Esophagus muscularis mucosa (tissue), 4 donors: Measurements from ENCODE around the gene CXXC1. TPM values are rescaled to one million over a fixed set of nuclear protein-coding genes. Genes with fewer than 3 reads are reported as not detected.

Experiments used
- DNase-seq: peaks from one replicate; pipeline ENCODE4 v3.0.0-alpha.2; 2017; ENCODE audit errors: extremely low spot score
- H3K27ac ChIP-seq, 4 donors: fragments of 200-600 bp; sonication (generic); replicated peaks in 1 of 4; 1 replicate in 3 of 4; 2 replicates in 1 of 4; pipeline ENCODE4 v1.5.1; 2016 to 2019; ENCODE audit warnings: mild to moderate bottlenecking in 1 of 4
- H3K27me3 ChIP-seq, 4 donors: fragments of 200-600 bp; sonication (generic); one replicate each; pipeline versions ENCODE4 v1.5.1 to v1.6.0; 2016 to 2019
- H3K36me3 ChIP-seq, 4 donors: fragments of 200-600 bp; sonication (generic); one replicate each; pipeline ENCODE4 v1.5.1; 2016 to 2019
- H3K4me1 ChIP-seq, 4 donors: fragments of 200-600 bp; sonication (generic); one replicate each; pipeline ENCODE4 v1.5.1; 2016 to 2019
- H3K4me3 ChIP-seq, 4 donors: fragments of 200-600 bp; sonication (generic); 1 replicate in 2 of 4; 2 replicates in 2 of 4; pipeline ENCODE4 v1.5.1; 2016 to 2019; ENCODE audit warnings: mild to moderate bottlenecking in 4 of 4, moderate library complexity in 1 of 4
- H3K9me3 ChIP-seq, 4 donors: fragments of 200-600 bp; sonication (generic); 1 replicate in 3 of 4; 2 replicates in 1 of 4; pipeline ENCODE4 v1.5.1; 2016 to 2019
- CTCF ChIP-seq, 3 experiments: fragments of 200-600 bp in 2 of 3; fragments of 450-650 bp in 1 of 3; sonication (generic) in 2 of 3; IDR thresholded peaks; one replicate each; pipeline ENCODE4 v1.5.1; 2017 to 2019; ENCODE audit warnings: antibody characterized with exemption in 3 of 3, mild to moderate bottlenecking in 2 of 3, moderate library complexity in 1 of 3
- EP300 ChIP-seq: sonication (generic); formaldehyde crosslinking; IDR thresholded peaks from one replicate; pipeline ENCODE4 v1.6.1; 2017; ENCODE audit warnings: antibody characterized with exemption
- POLR2A ChIP-seq: fragments of 450-650 bp; IDR thresholded peaks from one replicate; pipeline ENCODE4 v1.6.1; 2017; ENCODE audit warnings: antibody characterized with exemption, moderate library complexity, mild to moderate bottlenecking, low read depth
- POLR2AphosphoS5 ChIP-seq, 2 donors: sonication (generic); formaldehyde crosslinking; IDR thresholded peaks; one replicate each; pipeline ENCODE4 v1.6.1; 2017; ENCODE audit warnings: antibody characterized with exemption in 2 of 2
- WGBS: methylation state at CpG from one replicate; pipeline ENCODE4 v1.1.5; 2018; 5-methylcytosine and 5-hydroxymethylcytosine counted together
- intact Hi-C: fragments of 100-400 bp; cut with DNase I; formaldehyde crosslinking; loops from one replicate; pipeline ENCODE4 v1.15.1; 2023
- total RNA-seq, 4 donors: library from RNA; depleted of rRNA; stranded (reverse); fragments of >200 nt; gene quantifications; one replicate each; pipeline versions ENCODE4 v1.1.0 to v1.2.1, GENCODE V29; 2016

Gene CXXC1
- total RNA-seq, 4 donors from 2014 or later: 38.6 to 58.1 (median 49.2) TPM

DNA sequence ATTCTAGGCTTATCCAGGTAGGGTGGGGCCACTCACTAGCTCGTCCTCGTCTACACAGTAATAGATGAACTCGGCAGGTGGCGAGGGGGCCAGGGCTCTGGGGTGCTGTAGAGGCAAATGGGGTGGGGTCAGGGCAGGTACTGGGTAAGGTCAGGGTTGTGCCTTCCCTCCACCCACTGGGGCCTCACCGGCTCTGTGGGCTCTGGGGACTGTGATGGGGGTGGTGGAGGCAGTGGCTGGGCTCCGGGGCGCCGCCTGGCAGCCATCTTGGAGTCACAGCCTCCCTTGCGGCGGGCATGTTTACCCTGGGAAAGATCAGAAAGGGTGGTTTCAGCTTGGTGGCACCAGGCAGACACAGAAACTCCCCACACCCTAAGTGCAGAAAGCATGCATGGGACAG, 12.6 kb downstream of the CXXC1 start:
- Histone ChIP-seq H3K27ac (no peak overlapping the region), H3K36me3 (peaks cover 59 to 98% (median 88%) of the 10 kb centered on the region in 4 donors), H3K9me3 (no peaks in the 10 kb centered on the region), H3K27me3 (no peaks in the 10 kb centered on the region), H3K4me1 (peaks cover 12 to 14% (median 13%) of the 10 kb centered on the region in 4 donors), H3K4me3 (no peak overlapping the region)
- no peak for TF ChIP-seq POLR2A
- TF ChIP-seq CTCF (IDR thresholded peaks at IDR 0.05): no peak
- no peak for TF ChIP-seq EP300
- no peak for TF ChIP-seq POLR2AphosphoS5 (IDR thresholded peaks at IDR 0.05)
- no peak for DNase-seq
- WGBS: 98% methylated on average over 7 of the region's 10 CpGs
- intact Hi-C loops: no loop called here

DNA sequence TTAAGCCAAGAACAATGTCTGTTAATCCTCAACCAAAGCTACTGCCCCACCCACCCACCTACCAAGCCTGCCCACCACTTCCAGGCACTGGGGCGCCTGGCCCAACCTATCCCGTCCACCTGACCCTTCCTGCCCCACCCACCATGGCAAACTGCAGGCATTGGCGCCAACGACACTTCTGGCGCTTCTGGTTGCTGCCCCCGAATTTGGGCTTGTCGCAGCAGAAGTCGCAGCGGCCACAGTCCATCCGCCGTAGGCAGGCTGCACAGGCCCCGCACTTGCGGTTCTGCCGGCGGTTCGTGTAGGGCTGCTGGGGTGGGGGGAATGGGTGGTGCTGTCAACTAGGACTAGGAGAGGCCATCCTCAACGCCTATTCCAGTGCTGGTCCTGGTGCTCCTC, 13.4 kb downstream of the CXXC1 start:
- no peak overlapping the region for H3K4me3 ChIP-seq
- 90% methylated on average over 5 of the region's 17 CpGs for WGBS
- peaks cover 65 to 97% (median 91%) of the 10 kb centered on the region in 4 donors for H3K36me3 ChIP-seq
- no peak overlapping the region for H3K27ac ChIP-seq
- peaks cover 3 to 5% (median 4%) of the 10 kb centered on the region in 4 donors for H3K4me1 ChIP-seq
- H3K27me3 ChIP-seq: no peaks in the 10 kb centered on the region
- TF ChIP-seq CTCF (IDR thresholded peaks at IDR 0.05) (no peak), POLR2A (no peak), EP300 (no peak), POLR2AphosphoS5 (IDR thresholded peaks at IDR 0.05) (no peak)
- no peak for DNase-seq
- H3K9me3 ChIP-seq: no peaks in the 10 kb centered on the region
- intact Hi-C loops: no loop called here

DNA sequence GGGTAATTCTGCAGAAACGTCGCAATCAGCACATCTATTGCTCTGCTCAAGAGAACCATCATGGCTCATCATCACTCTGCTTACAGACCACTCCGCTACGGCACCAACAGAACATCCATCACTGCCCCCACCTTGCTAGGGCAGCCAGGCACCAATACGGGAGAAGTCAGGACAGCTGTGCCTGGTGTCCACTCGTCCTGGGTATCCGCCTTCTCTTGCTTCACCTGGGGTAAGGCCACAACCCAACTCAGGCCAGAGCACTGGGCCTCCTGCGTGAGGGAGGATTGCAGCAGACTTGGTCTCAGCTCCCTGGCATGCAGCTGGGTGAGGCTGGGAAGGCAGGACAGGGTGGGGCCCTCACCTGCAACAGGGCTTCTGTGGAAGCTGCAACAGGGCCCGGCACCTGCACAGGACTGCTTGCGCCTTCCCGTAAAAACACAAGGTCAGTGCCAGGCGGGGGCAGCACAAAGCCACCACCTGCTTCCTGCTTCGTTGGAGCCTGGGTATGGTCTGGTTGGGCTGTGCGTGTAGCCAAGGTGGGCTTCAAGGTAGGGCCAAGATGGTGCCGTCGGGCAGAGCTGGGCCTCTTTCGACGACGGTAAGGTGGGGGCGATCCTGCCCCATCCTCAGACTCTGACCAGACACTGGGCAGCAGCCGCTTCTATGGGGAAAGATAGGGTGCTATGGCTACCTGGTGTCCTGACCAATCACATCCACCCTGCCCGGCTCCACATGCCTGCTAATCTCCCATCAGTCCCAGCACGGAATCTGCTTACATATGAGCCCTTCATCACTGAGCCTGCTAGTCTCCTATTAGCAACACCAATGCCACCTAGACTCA, 14.1 kb downstream of the CXXC1 start:
- no peaks in the 10 kb centered on the region for H3K9me3 ChIP-seq
- no peaks in the 10 kb centered on the region for H3K27me3 ChIP-seq
- no peak overlapping the region for H3K4me3 ChIP-seq
- 96% methylated on average over 20 of the region's 23 CpGs for WGBS
- intact Hi-C loops: no loop called here
- no peak for DNase-seq
- TF ChIP-seq POLR2AphosphoS5 (IDR thresholded peaks at IDR 0.05) (no peak), EP300 (no peak), CTCF (IDR thresholded peaks at IDR 0.05) (no peak), POLR2A (no peak)
- peaks cover 66 to 95% (median 92%) of the 10 kb centered on the region in 4 donors for H3K36me3 ChIP-seq
- no peak overlapping the region for H3K27ac ChIP-seq
- peaks cover 0 to 2% (median under 1%) of the 10 kb centered on the region in 4 donors for H3K4me1 ChIP-seq

GRCh38 chr18:50272568-50272967, 14.9 kb downstream of the CXXC1 start:
- peaks cover 66 to 86% (median 85%) of the 10 kb centered on the region in 4 donors for H3K36me3 ChIP-seq
- DNase-seq: no peak
- 87% methylated on average over 5 of the region's 5 CpGs for WGBS

More at GRCh38 chr18:50272568-50272967, 14.9 kb downstream of the CXXC1 start:
- Histone ChIP-seq H3K27me3 (no peaks in the 10 kb centered on the region), H3K9me3 (no peaks in the 10 kb centered on the region), H3K27ac (no peak overlapping the region), H3K4me3 (no peak overlapping the region), H3K4me1 (peaks cover 0 to 9% (median 5%) of the 10 kb centered on the region in 4 donors)
- TF ChIP-seq POLR2AphosphoS5 (IDR thresholded peaks at IDR 0.05): no peak
- no peak for TF ChIP-seq POLR2A
- TF ChIP-seq EP300: no peak
- no peak for TF ChIP-seq CTCF (IDR thresholded peaks at IDR 0.05)
- intact Hi-C loops: no loop called here
